Stimulated activated CD4-positive, alpha-beta T cell treated with anti-CD3 and anti-CD28 coated beads, Interleukin-4, amount 100 ng/mL, for 1 hour (primary cell): ENCODE measurements around the gene SLC2A1.

Experiments used
- DNase-seq: peaks from one replicate; pipeline ENCODE4 v3.0.0-alpha.2; 2020

SLC2A1 gene

DNA sequence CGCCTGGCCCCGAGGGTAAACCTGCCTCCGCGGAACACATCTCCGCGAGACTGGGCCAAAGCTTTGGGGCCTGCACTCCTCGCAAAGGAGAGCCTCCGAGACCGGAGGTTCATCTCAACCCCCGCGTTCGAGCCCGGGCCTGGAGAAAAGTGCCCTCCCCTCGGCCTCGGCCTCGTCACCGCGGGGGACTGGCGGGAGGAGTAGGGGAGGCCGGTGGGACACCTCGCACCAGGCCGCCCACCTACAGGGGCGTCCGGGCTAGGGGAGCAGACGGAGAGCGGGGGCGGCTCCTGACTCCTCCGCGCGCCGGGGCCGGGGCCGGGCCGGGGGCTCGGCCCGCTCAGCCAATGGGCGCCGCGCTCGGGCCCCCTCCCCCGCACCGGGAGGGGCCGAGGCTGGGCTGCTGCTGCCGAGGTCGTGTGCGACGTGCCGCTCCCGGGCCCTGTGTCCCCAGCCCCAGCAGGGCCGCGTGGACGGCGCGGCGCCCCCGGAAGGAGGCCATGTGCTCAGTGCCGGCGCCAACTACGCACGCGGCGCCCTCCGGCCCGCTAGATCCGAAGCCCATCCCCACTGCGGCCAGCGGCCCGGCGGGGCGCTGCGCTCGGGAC is 684 bp downstream of the SLC2A1 start:
- DNase-seq, result peak; percentile 73

DNA sequence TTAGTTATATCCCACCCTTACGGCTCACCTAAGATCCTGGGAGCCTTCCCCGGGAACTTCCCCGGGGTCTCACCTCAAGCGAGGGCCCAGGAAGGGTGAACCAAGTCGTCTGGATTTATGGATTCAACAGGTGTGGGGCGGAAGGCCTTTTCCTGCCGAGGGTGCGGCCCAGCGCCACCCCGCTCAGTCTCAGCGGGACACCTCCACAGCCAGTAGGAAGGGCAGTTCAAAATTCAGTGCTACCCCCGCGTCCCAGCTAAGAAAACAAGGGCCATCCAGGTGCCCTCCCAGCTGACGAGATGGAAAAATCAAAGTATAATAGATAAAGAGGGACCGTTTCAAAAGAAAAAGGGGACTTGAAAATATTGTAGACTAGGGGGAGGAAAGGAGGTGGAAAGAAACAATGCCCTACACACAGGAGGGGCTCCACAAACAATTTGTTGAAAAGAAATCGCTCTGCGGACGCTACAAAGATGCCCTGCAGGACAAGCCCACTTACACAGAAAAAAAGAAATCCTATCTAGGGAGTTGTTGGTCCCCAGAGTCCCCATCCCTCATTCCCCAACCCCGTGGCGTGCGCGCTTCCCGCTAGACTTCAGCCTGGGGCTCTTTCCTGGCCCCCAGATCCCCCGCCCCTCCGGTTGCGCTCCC is 1.3 kb downstream of the SLC2A1 start:
- DNase-seq, result no peak

DNA sequence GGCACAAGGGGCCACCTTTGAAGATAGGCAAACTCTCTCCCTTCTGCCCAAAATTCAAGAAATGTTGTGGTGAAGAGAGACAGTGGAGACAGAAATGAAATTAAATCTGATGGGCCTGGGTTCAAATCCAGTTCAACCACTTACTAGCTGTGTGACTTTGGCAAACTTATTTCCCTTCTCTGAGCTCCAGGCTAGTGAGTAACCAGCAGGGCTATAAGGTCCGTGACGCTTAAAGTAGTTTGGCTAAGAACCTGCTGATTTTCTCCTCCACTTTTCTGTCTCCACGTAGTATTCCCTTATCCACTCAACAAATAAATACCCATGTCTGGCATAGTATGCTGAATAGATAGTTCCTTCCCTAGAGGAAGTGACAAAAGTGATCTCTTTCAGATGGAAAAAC is 1.9 kb downstream of the SLC2A1 start:
- no peak for DNase-seq

DNA sequence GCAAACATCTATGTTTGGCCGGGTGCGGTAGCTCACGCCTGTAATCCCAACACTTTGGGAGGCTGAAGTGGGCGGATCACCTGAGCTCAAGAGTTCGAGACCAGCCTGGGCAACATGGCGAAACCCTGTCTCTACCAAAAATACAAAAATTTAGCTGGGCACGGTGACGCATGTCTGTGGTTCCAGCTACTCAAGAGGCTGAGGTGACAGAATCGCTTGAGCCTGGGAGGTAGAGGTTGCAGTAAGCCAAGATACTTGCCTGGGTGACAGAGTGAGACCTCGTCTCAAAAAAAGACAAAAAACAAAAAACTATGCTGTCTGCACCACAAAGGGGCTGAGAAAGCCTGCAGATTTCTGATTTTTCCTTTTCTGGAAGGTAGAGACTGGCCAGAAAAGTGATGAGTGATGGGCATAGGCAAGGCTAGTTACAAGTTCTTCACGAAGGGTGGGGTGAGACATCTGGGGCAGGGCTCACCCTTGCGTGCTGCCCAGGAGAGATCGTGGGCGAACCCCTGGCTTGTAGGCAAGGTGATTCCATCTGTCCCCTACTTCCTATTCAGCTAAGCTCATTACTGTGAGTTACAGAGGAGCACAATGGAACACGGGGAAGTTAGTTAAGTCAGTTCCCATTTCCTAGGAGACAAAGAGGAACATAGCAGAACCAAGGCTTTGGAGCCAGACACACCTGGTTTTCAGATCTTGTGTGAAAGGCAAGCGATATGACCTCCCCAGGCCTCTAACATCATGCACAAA is 3.2 kb downstream of the SLC2A1 start:
- no peak for DNase-seq

DNA sequence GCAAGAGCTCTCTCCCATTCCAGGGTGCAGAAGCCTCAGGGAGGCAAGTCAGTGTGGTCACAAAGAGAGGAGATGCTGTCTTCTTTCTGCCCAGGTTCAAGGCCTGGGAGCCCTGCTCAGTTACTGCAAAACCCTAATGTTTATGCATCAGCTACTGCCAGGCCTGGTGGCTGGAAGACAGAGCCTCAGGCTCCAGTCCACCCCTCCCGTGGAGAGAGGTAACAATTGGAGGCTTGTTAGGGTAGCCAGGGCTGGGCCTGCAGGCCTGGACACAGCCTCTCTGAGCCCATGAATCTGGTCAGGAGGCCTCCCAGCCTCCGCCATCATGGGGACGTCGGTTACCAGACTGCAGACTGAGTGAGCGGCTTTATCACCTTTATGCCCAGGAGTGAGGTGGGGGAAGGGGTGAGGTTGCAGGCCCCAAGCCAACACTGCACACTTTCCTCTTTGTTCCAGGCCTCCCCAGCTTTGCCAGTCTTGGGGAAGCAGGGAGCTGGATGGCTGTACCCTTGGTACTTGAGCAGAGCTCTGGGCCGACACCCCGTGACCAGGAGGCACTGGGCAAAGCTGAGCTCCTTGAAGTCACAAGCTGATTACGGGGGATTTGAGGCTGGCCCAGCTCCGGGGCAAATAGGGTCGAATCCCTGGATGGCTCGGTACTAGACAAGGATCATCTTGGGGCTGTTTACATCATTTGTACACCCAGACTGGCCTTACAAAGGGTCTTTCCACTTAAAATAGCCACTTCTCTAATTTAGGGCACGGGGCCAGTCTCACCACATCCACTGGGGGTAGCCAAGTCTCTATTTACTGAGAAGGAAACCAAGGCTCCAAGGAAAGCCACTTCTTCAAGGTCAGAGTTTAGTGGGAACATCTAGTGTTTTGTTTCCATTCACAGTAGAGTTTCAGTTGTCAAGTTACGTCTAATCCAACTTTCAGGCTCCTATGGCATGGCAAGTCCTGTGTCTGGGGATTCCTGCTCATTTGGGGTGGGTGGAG is 5.2 kb downstream of the SLC2A1 start:
- DNase-seq, result no peak

DNA sequence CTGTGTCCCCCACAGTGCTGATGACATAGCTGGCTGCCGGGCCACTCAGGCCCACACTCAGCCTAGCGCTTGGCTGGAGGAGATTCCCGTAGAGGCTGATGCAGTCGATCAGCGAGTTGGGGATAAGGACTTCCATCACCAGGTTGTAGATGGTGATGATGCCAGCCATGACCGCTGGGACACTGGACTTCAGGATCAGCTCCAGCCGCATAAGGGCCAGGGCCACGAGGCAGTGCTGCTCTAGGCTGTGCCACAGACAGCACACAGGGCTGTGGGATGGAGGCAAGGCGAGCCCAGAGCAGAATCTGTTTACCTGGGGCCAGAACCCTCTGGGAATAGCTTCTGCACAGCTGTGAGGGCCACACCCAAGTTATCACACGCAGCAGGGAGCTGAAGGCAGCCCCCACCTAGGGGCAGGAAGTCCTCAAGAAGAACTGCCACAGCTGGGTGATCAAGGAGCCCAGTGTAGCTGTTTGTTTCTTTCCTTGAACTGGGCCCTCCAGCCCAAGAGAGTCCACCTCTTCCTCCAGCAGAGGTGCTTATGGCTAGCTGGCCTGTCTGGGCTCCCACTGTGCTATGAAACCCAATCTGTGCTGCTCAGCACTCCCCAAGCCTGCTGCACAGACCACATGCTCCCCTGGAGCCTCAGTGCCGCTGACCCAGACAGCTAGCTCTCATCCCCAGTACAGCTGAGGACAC is 6.2 kb downstream of the SLC2A1 start:
- no peak for DNase-seq

DNA sequence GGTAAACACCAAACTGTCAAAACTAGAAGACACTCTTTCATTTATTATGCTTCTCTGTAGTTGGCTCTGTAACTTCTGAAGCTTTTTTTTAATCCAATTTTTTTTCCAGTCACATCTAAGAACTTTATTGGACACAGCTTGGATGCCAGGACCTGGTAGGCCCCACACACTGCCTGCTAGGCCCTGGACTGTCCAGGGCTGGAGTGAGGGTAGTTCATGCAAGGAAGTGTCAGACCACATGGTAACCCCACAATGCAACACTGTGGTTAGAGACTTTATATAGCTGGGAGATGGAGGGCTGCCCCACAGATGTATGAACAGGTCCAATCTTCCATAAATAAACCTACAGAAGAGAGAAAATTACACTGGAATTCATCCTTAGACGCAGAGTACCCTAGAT is 7.1 kb downstream of the SLC2A1 start:
- DNase-seq, result no peak

DNA sequence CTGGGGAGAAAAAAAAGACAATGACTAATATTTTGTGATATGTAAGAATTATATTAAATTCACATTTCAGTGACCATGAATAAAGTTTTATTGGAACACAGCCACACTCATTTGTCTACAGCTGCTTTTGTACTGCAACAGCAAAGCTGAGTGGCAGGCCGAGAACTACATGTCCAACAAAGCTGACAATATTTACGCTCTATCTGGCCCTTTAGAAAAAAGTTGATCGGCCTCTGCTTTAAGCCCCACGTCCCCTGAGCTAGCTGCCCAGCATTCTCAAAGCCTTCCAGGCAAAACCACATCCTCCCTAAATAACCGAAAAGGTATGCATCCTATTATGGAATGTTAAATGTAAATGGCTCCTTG is 8.6 kb downstream of the SLC2A1 start:
- no peak for DNase-seq

DNA sequence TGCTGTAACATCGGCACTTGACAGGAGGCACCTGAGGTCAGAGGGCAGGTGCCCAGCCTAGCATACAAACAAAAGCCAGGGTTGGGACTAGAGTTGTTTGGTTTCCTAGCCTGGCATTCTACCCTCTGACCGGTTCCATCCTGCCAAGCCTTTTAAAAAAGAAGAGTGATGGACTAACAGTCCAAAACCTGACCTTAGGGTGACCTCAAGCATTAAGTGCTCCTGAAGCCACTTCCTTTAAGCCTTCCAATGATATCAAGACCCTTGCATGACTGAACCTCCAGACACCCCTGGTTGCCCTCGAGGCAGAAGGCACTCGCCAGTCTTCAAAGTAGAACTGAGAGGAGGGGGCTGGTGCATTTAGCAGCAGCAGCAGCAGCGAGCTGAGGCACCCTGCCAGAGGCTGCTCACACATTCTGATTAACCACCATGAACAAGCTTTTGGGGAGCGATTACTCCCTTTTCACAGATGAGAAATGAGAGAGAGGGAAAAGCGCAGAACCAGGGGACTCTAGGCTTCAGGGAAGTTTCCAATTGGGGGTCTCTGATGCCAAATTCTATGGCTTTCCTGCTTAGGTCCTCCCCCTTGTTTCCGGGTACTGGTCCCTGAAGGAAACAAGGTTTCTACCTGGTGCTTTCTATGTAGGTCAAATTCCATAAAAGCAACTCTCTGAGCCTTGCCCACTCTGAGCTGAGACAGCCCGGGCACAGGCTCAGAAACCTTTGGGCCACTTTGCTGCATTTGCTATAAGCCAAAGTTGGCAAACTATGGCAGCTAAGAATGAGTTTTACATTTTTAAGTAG is 9.2 kb downstream of the SLC2A1 start:
- DNase-seq, result no peak

DNA sequence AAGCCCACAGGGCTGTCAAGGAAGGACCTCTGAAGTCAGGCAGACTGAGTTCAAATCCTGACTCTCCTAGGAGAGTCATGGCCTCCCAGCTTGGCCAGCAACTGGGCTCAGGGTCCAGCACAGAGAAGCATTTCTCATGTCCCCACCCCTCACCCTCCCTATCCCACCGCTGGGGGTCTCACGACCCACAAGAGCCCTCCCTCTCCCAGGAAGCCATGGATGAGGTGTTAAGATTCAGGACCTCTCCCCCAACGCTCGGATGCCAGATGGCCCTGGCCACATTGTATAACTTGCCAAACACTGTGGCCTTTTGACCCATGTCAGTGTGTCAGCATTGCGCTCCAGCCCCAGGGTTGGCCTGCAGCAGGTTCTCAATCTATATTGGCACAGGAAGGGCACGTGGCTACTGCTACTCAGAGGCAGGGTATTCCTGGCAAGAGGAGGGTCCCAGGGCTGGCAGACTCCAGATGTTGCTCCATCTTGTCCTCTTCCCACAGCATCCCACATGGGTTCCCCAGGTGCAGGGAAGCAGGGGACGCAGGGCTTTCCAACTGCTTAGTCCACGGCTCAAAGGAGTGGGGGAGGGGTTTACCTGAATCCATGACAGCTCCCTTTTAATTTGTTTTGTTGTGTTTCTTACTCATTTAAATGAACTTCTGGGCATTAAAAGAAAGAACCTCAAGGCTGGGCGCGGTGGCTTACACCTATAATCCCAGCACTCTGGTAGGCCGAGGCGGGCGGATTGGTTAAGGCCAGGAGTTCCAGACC is 10.5 kb downstream of the SLC2A1 start:
- DNase-seq, result no peak

DNA sequence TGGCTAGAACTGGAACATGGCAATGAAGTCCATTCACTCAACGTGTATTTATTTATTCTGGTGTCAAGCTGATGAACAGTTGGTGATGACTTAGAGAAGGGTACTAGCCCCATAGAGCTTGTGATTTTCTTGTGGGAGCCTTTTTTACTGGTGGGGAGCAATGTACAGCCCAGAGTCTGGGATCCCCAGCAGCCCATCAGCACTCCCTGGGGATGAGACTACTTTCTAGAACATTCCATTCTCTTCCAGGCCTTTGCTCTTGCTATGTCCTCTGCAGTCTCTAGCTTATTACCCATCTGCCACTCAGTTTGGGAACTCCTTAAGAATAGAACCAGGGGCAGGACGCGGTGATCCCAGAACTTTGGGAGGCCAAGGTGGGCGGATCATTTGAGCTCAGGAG is 11.6 kb downstream of the SLC2A1 start:
- no peak for DNase-seq

DNA sequence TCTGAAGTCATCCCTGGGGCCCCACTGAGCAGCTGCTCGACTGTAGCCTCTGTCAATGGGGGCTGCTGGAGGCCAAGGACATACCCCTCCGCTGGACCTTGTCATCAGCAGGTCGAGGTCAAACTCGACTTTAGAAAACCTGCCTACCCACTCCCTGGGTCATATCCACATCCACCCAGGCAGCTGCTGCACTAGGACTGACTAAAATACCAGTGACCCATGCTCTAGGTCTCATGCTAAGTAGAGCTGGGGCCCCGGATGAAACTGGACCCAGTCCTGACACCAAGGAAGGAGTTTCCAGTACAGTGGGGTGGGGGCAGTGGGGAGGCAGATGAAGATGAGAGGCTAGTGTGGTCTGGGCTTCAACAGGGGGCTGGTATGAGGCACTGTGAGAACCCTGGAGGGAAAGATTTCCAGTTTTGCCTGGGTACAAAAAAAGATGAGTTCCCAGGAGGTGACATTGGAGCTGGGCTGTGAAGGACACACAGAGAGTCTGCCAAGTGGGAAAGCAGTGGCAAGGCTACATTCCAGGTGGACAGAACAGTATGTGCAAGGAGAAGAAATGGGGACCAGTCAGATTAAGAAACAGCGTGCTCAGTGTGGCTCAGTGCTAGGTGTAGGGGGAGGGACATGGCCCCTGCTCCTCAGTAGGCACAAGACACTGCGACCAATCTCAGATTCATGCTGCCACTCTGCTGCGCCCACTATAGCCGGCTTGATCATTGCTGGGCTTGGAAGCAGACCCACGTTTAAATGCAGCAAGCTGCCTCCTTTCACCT is 12.4 kb downstream of the SLC2A1 start:
- DNase-seq, result no peak

DNA sequence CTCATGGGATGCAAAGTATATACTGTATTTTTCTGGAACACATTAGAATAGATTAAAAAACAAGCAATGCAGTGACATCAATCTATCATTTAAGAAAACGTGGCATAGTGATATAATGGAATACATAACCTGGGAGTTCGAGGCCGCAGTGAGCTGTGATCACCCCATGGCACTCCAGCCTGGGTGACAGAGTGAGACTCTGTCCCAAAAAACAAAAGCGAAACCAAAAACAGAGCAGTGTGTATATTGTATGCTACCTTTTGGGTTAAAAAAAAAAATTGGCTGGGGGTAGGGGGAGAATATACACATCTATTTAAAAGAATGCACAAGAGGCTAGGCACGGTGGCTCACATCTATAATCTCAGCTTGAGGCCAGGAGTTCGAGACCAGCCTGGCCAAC is 13.5 kb downstream of the SLC2A1 start:
- DNase-seq, result no peak

DNA sequence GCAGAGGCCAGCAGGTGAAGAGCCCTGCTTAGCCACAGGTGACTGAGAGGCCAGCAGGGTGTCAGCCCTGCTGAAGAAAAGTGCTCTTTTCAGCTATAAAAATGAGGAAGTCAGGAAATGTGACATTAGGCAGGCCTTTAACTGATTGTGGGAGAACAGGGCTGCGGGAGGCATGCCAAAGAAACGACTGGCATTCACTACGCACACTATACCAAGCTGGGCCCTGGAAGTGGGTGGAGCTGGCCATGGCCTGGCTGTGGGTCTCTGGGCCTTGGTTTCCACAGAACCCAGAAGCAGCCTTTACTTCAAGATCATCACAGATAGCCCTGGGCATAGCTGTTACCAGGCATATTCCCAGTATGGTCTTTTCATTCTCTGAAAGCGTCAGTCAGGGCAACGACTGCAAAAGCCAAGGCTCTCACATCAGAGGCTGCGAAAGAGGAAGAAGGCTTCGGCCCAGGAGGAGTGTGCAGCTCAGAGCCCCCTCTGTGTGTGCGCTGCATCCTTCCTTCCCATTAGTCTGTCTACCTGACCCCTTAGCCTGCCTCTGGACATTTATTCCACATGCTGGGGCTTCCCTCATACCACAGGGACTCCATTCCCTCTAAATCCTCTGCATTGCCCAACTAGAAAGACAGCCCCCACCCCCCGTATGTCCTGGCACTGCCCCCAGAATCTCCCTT is 14.3 kb downstream of the SLC2A1 start:
- DNase-seq, result no peak

DNA sequence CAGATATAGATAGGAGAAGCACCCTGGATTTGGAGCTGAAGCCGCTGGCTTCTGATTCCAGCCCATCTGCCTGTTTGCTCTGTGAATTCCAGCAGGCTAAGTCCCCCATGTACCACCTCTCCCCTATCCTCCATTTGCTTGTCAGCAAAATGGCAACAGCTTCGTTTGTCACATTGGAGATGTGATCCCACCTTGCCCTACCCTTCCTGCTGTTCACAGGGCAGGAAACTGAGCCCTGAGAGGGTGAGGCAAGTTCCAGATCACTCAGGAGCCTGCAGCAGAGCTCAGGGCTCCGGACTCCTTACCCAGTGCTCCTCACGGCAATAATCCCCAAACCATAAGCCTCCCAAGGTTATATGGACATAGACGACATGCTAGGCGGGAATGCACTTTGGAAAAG is 14.9 kb downstream of the SLC2A1 start:
- DNase-seq, result no peak

DNA sequence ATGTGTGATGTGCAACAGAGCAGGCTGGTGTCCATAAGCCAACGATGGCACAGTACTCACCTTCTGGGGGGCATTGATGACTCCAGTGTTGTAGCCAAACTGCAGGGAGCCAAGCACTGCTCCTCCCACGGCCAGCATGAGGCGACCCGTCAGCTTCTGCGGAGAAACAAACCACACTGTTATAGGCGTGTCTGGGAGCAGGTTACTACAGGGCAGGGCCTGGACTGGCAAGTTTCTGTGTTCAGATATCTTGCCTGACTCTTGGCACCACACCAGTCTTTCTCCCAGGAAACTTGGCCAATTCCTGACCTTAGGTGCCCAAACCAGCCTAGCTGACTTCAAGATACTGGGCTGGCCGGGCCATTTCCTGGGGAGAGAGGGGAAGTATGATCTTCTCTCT is 15.5 kb downstream of the SLC2A1 start:
- no peak for DNase-seq

DNA sequence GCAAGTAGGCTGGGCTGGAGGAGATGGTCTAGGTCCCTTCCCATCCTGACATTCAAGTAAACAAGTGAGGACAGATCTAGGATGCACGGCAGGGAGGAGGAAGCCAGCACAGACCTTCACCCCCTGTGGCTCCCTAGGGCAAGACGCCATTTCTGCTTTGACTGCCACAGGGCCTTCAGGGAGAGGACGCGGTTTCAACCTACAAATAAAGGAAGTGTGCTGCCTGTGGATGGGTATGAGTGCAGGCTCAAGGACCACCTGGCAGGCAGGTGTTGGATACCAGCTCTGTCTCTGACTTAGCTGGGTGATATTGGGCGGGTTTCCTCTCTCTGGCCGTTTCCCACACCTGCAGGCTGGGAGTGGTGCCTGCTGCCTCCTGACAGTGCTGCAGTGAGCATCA is 16.2 kb downstream of the SLC2A1 start:
- no peak for DNase-seq

DNA sequence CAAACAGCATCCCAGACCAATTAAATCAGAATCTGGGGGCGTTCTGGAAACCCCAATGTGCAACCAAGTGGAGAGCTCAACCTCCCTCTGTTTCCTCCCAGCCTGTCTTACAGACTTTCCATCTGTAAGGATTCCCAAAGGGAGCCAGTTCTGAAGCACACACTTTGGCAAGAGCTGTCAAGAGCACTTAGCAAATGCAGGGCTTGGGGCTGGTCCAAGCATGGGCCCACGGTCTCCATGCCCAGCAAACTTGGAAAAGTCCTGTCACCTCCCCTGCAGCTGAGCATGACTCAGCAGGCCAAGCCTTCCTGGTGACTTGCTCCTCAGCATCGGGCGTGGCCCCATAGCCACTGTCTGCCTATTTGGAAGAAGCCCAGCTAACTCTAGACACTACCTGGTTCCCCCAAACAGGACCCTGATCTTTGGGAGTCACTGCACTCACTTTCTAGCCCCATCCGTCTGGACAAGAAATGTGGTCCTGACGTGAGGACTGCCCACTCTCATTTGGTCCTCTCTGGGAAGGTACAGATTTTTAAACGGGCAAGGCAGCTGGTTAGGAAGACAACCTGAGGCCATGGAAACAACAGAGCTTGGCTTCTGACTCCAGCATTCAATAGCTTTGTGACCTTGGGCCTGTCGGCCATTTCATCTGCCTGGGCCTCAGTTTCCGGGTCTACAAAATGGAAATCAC is 16.9 kb downstream of the SLC2A1 start:
- DNase-seq, result peak; percentile 25
